ENCODE data around the gene TNFAIP1.

- TF ChIP-seq, protein P1, sequence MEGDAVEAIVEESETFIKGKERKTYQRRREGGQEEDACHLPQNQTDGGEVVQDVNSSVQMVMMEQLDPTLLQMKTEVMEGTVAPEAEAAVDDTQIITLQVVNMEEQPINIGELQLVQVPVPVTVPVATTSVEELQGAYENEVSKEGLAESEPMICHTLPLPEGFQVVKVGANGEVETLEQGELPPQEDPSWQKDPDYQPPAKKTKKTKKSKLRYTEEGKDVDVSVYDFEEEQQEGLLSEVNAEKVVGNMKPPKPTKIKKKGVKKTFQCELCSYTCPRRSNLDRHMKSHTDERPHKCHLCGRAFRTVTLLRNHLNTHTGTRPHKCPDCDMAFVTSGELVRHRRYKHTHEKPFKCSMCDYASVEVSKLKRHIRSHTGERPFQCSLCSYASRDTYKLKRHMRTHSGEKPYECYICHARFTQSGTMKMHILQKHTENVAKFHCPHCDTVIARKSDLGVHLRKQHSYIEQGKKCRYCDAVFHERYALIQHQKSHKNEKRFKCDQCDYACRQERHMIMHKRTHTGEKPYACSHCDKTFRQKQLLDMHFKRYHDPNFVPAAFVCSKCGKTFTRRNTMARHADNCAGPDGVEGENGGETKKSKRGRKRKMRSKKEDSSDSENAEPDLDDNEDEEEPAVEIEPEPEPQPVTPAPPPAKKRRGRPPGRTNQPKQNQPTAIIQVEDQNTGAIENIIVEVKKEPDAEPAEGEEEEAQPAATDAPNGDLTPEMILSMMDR (IDR thresholded peaks at IDR 0.05) = no peak
- TF ChIP-seq ZFX (IDR thresholded peaks at IDR 0.05; ENCODE audit: borderline replicate concordance) = no peak
Observed at GRCh38 chr17:28370744-28371103, 35.2 kb downstream of the TNFAIP1 start.
